Thyroid gland (tissue), 4 donors: ENCODE measurements around the gene PHLPP1.

Experiments
- POLR2A ChIP-seq, 2 donors: fragments of 450-650 bp; IDR thresholded peaks; one replicate each; pipeline ENCODE4 v1.6.1; 2017; ENCODE audit warnings: antibody characterized with exemption in 2 of 2, mild to moderate bottlenecking in 2 of 2, moderate library complexity in 1 of 2
- TF ChIP-seq, protein P1 (sequence below), 6 experiments: fragments of 200-600 bp in 3 of 6; fragments of 450-650 bp in 3 of 6; sonication (generic) in 3 of 6; IDR thresholded peaks; one replicate each; pipeline ENCODE4 v1.5.1; 2016 to 2019; ENCODE audit warnings: antibody characterized with exemption in 6 of 6, mild to moderate bottlenecking in 2 of 6, inconsistent platforms in 1 of 6, moderate library complexity in 1 of 6

DNA sequence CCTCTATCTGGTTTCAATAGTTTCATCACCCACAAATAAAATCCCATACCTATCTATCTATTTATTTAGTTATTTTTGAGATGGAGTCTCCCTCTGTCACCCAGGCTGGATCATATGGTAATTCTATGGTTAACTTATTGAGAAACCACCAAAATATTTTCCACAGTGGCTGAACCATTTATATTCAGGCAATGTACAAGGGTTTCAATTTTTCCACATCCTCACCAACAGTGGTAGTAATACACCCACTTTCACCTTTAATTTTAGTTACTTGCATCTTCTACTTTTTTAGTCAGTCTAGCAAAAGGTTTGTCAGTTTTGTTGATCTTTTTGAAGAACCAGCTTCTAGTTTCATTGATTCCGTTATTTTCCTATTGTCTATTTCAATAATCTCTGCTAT lies 46.1 kb upstream of the PHLPP1 start:
- TF ChIP-seq, protein P1, sequence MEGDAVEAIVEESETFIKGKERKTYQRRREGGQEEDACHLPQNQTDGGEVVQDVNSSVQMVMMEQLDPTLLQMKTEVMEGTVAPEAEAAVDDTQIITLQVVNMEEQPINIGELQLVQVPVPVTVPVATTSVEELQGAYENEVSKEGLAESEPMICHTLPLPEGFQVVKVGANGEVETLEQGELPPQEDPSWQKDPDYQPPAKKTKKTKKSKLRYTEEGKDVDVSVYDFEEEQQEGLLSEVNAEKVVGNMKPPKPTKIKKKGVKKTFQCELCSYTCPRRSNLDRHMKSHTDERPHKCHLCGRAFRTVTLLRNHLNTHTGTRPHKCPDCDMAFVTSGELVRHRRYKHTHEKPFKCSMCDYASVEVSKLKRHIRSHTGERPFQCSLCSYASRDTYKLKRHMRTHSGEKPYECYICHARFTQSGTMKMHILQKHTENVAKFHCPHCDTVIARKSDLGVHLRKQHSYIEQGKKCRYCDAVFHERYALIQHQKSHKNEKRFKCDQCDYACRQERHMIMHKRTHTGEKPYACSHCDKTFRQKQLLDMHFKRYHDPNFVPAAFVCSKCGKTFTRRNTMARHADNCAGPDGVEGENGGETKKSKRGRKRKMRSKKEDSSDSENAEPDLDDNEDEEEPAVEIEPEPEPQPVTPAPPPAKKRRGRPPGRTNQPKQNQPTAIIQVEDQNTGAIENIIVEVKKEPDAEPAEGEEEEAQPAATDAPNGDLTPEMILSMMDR (IDR thresholded peaks at IDR 0.05), result no peak
- TF ChIP-seq POLR2A (IDR thresholded peaks at IDR 0.05), result no peak
